ENCODE measurements around the gene CRYBG1. TPM values are rescaled to one million over a fixed set of nuclear protein-coding genes. Genes with fewer than 3 reads are reported as not detected.
"Not testable (repeated sequence)": the region's sequence is repeated elsewhere in the genome, so short reads cannot be mapped to it uniquely, and the experiment has no call there.

The CRYBG1 gene
- total RNA-seq, 4 donors from 2014 or later: 102 to 127 (median 125) TPM

DNA sequence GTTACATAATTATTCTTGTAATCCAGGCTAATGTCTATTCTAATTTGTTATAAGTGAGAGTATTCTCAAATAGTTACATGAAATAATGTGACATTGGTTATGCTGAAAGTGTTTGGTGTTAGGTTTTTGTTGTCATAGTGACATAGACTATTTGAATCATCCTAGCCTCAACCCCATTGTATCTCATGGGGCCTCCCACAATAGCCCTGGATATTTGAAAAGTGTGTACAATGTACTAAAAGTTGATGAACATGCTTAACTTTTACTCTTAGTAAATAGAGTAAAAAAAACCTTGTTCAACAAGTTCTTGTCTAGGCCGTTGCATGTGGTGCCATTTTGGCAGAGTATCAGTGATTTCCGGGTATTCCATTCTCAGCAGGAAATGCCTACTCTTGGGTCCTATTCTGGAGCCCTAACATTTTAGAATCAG is 185.8 kb downstream of the CRYBG1 start:
- no peak overlapping the region for H3K4me3 ChIP-seq (ENCODE audit: low read depth, poor library complexity, severe bottlenecking)
- intact Hi-C loops (cut with DNase I; ENCODE audit: low total_unique reads): no loop called here
- TF ChIP-seq, protein P1, sequence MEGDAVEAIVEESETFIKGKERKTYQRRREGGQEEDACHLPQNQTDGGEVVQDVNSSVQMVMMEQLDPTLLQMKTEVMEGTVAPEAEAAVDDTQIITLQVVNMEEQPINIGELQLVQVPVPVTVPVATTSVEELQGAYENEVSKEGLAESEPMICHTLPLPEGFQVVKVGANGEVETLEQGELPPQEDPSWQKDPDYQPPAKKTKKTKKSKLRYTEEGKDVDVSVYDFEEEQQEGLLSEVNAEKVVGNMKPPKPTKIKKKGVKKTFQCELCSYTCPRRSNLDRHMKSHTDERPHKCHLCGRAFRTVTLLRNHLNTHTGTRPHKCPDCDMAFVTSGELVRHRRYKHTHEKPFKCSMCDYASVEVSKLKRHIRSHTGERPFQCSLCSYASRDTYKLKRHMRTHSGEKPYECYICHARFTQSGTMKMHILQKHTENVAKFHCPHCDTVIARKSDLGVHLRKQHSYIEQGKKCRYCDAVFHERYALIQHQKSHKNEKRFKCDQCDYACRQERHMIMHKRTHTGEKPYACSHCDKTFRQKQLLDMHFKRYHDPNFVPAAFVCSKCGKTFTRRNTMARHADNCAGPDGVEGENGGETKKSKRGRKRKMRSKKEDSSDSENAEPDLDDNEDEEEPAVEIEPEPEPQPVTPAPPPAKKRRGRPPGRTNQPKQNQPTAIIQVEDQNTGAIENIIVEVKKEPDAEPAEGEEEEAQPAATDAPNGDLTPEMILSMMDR (IDR thresholded peaks at IDR 0.05): no peak
- TF ChIP-seq POLR2A (IDR thresholded peaks at IDR 0.05): no peak
- WGBS, 2 donors: 9 to 15% methylated on average over 2 of the region's 2 CpGs
- DNase-seq (ENCODE audit: low spot score in 2 of 2): no peak

DNA sequence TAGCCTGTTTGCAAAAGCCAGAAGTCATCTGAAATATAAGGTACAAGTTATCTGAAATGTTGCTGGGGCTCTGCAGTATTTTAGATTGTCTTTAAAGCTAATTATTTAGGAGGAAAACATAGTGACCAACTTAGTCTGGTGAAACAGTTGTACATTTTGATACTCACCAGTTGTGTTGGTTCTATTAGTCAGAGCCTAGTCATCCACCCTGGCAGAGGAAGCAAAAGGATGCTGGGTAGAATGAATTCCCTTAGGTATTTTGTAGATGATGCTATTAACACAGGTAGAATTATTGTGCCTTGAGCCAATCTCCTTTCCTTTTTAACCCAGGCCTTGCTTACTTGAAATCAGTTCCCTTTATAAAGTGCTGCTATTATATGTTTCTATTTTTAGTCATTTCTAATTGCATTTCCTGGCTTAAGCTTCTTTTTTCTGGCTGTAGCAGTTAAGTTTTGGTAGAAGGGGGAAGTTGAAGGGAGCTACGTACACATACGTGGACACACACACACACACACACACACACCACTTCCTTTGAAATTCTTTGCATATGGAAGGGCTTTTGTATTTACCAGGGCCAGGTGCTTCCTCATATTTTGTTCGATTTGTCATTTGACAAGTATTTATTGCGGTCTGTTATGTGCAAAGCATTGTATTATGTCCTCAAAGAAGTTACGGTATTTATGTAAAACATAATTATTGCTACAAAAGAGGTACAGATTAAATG is 186.3 kb downstream of the CRYBG1 start:
- H3K4me3 ChIP-seq (ENCODE audit: low read depth, poor library complexity, severe bottlenecking): no peak overlapping the region
- TF ChIP-seq POLR2A (IDR thresholded peaks at IDR 0.05): no peak
- TF ChIP-seq, protein P1 (IDR thresholded peaks at IDR 0.05): no peak
- 29 to 36% methylated on average over 5 of the region's 5 CpGs for WGBS, 2 donors
- DNase-seq (ENCODE audit: low spot score in 2 of 2): no peak
- intact Hi-C loops (cut with DNase I; ENCODE audit: low total_unique reads): no loop called here

DNA sequence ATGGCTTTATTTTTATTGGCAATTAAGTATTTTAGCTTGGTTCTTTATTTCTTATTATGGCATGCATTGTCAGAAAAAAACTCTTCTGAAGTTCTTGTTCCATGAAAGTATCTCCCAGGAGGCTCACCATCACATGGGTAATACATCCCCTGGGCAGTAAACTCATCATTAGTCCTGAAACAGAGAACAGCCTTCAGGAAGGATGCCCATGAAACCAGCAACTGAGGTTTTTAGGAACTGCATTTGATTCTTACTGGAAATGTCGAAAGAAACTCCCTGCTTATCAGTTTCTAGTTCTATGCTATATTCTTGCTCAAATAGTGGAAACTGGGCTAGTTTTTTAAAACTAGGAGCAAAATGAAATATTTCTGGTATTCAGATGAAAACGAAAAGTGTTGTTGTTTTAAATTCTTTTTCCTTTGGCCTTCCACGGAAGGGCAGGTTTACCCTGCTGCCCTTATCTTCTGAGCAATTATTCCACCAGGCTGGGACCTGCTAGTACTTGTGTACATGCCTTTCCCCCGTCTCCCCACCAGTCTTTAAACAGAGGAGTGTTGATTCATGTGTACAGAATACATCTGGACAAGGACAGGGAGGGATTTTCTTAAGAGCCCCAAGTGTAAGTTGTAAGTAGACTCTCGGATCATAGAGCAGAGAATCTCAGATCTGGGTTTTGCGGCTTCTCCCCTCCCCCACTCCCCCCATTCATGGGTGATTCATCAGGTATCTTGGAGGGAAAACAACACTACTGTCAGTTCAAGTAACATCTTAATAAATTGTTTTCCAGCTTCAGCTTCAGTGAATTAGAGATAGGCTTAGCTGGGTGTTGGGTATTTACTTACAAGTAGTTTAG is 187.3 kb downstream of the CRYBG1 start:
- no peak overlapping the region for H3K4me3 ChIP-seq (ENCODE audit: low read depth, poor library complexity, severe bottlenecking)
- no peak for DNase-seq (ENCODE audit: low spot score in 2 of 2)
- TF ChIP-seq, protein P1 (IDR thresholded peaks at IDR 0.05): no peak
- TF ChIP-seq POLR2A (IDR thresholded peaks at IDR 0.05): no peak
- WGBS, 2 donors: 40% methylated on average over 6 of the region's 6 CpGs
- intact Hi-C loops (cut with DNase I; ENCODE audit: low total_unique reads): no loop called here

DNA sequence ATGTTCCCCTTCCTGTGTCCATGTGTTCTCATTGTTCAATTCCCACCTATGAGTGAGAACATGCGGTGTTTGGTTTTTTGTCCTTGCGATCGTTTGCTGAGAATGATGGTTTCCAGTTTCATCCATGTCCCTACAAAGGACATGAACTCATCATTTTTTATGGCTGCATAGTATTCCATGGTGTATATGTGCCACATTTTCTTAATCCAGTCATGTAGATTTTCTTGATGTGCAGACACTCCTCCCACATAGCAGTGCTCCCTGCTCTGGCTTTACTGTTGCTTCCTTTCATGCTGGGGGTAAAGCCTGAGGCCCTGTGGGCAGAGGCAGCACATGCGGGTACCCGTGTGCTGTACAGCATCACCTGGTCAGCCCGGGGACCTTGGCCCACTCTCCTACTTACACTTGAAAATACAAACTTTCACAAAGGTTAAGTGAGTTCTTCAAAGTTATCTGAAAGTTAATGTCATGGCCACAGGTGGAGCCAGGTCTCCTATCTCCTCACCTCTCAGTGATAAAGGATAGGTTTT is 188.5 kb downstream of the CRYBG1 start:
- H3K4me3 ChIP-seq (ENCODE audit: low read depth, poor library complexity, severe bottlenecking); intact Hi-C loops (cut with DNase I; ENCODE audit: low total_unique reads); DNase-seq (ENCODE audit: low spot score in 2 of 2): not testable (repeated sequence)
- 82 to 85% methylated on average over 4 to 5 of the region's 6 CpGs for whole genome bisulfite sequencing, 2 donors

DNA sequence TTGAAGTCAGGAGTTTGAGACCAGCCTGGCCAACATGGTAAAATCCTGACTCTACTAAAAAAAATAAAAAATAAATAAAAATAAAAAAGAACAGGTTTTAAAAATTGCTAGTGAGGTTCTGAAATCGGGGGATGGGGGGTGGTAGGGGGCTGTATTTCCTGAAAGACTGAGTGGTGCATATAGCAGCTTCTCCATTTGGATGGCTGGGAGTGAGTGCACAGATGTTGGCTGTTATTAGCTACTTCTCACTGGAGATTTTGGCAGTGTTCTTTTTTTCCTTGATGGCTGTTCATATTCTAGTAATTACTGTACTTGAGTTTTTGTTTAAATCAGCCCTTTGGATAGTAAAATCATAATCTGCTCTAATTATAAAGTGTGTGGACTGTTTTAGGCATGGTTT is 189.0 kb downstream of the CRYBG1 start:
- WGBS, 2 donors: 86 to 87% methylated on average over 1 of the region's 1 CpG
- DNase-seq (ENCODE audit: low spot score in 2 of 2): no peak
- intact Hi-C loops (cut with DNase I; ENCODE audit: low total_unique reads): no loop called here
- TF ChIP-seq, protein P1 (IDR thresholded peaks at IDR 0.05): no peak
- no peak for TF ChIP-seq POLR2A (IDR thresholded peaks at IDR 0.05)
- no peak overlapping the region for H3K4me3 ChIP-seq (ENCODE audit: low read depth, poor library complexity, severe bottlenecking)

DNA sequence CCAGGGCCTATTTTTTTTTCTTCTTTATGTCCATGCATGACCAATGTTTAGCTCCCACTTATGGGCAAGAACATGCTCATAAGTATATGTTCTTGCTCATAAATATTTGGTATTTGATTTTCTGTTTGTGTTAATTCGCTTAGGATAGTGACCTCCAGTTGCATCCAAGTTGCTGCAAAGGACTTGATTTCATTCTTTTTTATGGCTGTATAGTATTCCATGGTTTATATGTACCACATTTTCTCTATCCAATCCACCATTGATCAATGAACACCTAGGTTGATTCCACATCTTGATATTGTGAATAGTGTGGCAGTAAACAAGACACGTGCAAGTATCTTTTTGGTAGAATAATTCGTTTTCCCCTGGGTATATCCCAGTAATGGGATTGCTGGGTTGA is 190.6 kb downstream of the CRYBG1 start:
- intact Hi-C loops (cut with DNase I; ENCODE audit: low total_unique reads): no loop called here
- no peak overlapping the region for H3K4me3 ChIP-seq (ENCODE audit: low read depth, poor library complexity, severe bottlenecking)
- WGBS, 2 donors: 95 to 96% methylated on average over 3 of the region's 3 CpGs
- TF ChIP-seq POLR2A (IDR thresholded peaks at IDR 0.05): no peak
- TF ChIP-seq, protein P1 (IDR thresholded peaks at IDR 0.05): no peak
- no peak for DNase-seq (ENCODE audit: low spot score in 2 of 2)

Data from lower leg skin (tissue), 4 donors.